Vagina (tissue), 2 donors: ENCODE results near the gene TMEM47. TPM values are rescaled to one million over a fixed set of nuclear protein-coding genes. Genes with fewer than 3 reads are reported as not detected.

Experiments used
- DNase-seq, 2 donors: peaks; one replicate each; pipeline ENCODE4 v3.0.0-alpha.2; 2017; ENCODE audit errors: extremely low spot score in 2 of 2
- H3K27ac ChIP-seq: fragments of 200-600 bp; sonication (generic); one replicate; pipeline ENCODE4 v1.5.1; 2019
- H3K27me3 ChIP-seq: fragments of 200-600 bp; sonication (generic); one replicate; pipeline ENCODE4 v1.5.1; 2019
- H3K36me3 ChIP-seq, 2 donors: fragments of 200-600 bp; sonication (generic); one replicate each; pipeline ENCODE4 v1.5.1; 2017 to 2019
- H3K4me1 ChIP-seq: fragments of 200-600 bp; sonication (generic); one replicate; pipeline ENCODE4 v1.5.1; 2019
- H3K4me3 ChIP-seq, 2 donors: fragments of 200-600 bp; sonication (generic); 1 replicate in 1 of 2; 2 replicates in 1 of 2; pipeline ENCODE4 v1.5.1; 2016 to 2019
- H3K9me3 ChIP-seq: fragments of 200-600 bp; sonication (generic); one replicate; pipeline ENCODE4 v1.5.1; 2019
- CTCF ChIP-seq, 3 experiments: fragments of 450-650 bp in 2 of 3; fragments of 200-600 bp in 1 of 3; sonication (generic) in 1 of 3; IDR thresholded peaks; one replicate each; pipeline ENCODE4 v1.5.1; 2017 to 2019; ENCODE audit warnings: antibody characterized with exemption in 3 of 3, mild to moderate bottlenecking in 2 of 3, moderate library complexity in 2 of 3
- POLR2A ChIP-seq, 2 donors: fragments of 450-650 bp; IDR thresholded peaks; one replicate each; pipeline ENCODE4 v1.6.1; 2017; ENCODE audit warnings: antibody characterized with exemption in 2 of 2, mild to moderate bottlenecking in 2 of 2, moderate library complexity in 2 of 2
- POLR2AphosphoS5 ChIP-seq, 2 donors: sonication (generic); formaldehyde crosslinking; IDR thresholded peaks; one replicate each; pipeline ENCODE4 v1.9.0; 2017; ENCODE audit warnings: antibody characterized with exemption in 2 of 2, mild to moderate bottlenecking in 2 of 2, low read depth in 1 of 2; ENCODE audit not compliant: insufficient read depth in 1 of 2
- intact Hi-C: fragments of 100-400 bp; cut with DNase I; formaldehyde crosslinking; loops from one replicate; pipeline ENCODE4 v1.15.1; 2023
- total RNA-seq: library from RNA; depleted of rRNA; stranded (reverse); fragments of >200 nt; gene quantifications from one replicate; pipeline ENCODE4 v1.2.3, GENCODE V29; 2016

TMEM47 gene
- total RNA-seq, 1 donor from 2014 or later = 44.7 TPM

GRCh38 chrX:34586346-34586911 lies 70.7 kb downstream of the TMEM47 start:
- H3K27ac ChIP-seq = no peak overlapping the region
- DNase-seq = no peak
- no peaks in the 10 kb centered on the region for H3K4me1 ChIP-seq
- intact Hi-C loops = no loop called here
- no peaks in the 10 kb centered on the region for H3K27me3 ChIP-seq
- H3K9me3 ChIP-seq = no peaks in the 10 kb centered on the region
- TF ChIP-seq CTCF (IDR thresholded peaks at IDR 0.05) (no peak), POLR2A (IDR thresholded peaks at IDR 0.05) (no peak), POLR2AphosphoS5 (IDR thresholded peaks at IDR 0.05; ENCODE audit: insufficient read depth in 1 of 2, low read depth in 1 of 2) (no peak)
- no peaks in the 10 kb centered on the region for H3K36me3 ChIP-seq
- no peak overlapping the region for H3K4me3 ChIP-seq

- intact Hi-C loops = no loop called here
- H3K4me1 ChIP-seq = no peaks in the 10 kb centered on the region
Observed at GRCh38 chrX:34585561-34585960, 71.5 kb downstream of the TMEM47 start.

GRCh38 chrX:34584781-34585180 lies 72.3 kb downstream of the TMEM47 start:
- Histone ChIP-seq H3K36me3 (no peaks in the 10 kb centered on the region), H3K27me3 (no peaks in the 10 kb centered on the region), H3K27ac (no peak overlapping the region), H3K9me3 (no peaks in the 10 kb centered on the region), H3K4me1 (no peaks in the 10 kb centered on the region), H3K4me3 (no peak overlapping the region)
- intact Hi-C loops = no loop called here
- no peak for DNase-seq
- TF ChIP-seq POLR2AphosphoS5 (IDR thresholded peaks at IDR 0.05; ENCODE audit: insufficient read depth in 1 of 2, low read depth in 1 of 2) = no peak
- TF ChIP-seq POLR2A (IDR thresholded peaks at IDR 0.05) = no peak
- TF ChIP-seq CTCF (IDR thresholded peaks at IDR 0.05) = no peak

More at GRCh38 chrX:34585561-34585960, 71.5 kb downstream of the TMEM47 start:
- no peak overlapping the region for H3K27ac ChIP-seq
- no peak overlapping the region for H3K4me3 ChIP-seq
- H3K36me3 ChIP-seq = no peaks in the 10 kb centered on the region
- no peak for TF ChIP-seq CTCF (IDR thresholded peaks at IDR 0.05)
- no peak for TF ChIP-seq POLR2A (IDR thresholded peaks at IDR 0.05)
- no peak for TF ChIP-seq POLR2AphosphoS5 (IDR thresholded peaks at IDR 0.05; ENCODE audit: insufficient read depth in 1 of 2, low read depth in 1 of 2)
- DNase-seq = no peak
- H3K27me3 ChIP-seq = no peaks in the 10 kb centered on the region
- H3K9me3 ChIP-seq = no peaks in the 10 kb centered on the region

- no peak overlapping the region for H3K4me3 ChIP-seq
- no peaks in the 10 kb centered on the region for H3K36me3 ChIP-seq
- TF ChIP-seq POLR2AphosphoS5 (IDR thresholded peaks at IDR 0.05; ENCODE audit: insufficient read depth in 1 of 2, low read depth in 1 of 2) (no peak), POLR2A (IDR thresholded peaks at IDR 0.05) (no peak), CTCF (IDR thresholded peaks at IDR 0.05) (no peak)
- H3K9me3 ChIP-seq = no peaks in the 10 kb centered on the region
- no peaks in the 10 kb centered on the region for H3K27me3 ChIP-seq
- no peaks in the 10 kb centered on the region for H3K4me1 ChIP-seq
- intact Hi-C loops = no loop called here
- no peak overlapping the region for H3K27ac ChIP-seq
- no peak for DNase-seq
Observed at GRCh38 chrX:34580069-34580468, 77.0 kb downstream of the TMEM47 start.

- intact Hi-C loops = no loop called here
Observed at GRCh38 chrX:34578237-34578636, 78.8 kb downstream of the TMEM47 start.

More at GRCh38 chrX:34578237-34578636, 78.8 kb downstream of the TMEM47 start:
- no peaks in the 10 kb centered on the region for H3K4me1 ChIP-seq
- DNase-seq = no peak
- TF ChIP-seq POLR2A (IDR thresholded peaks at IDR 0.05) (no peak), CTCF (IDR thresholded peaks at IDR 0.05) (peak in 1 of 3 experiments; percentile 7)
- no peaks in the 10 kb centered on the region for H3K27me3 ChIP-seq
- no peak overlapping the region for H3K4me3 ChIP-seq
- H3K36me3 ChIP-seq = no peaks in the 10 kb centered on the region
- no peak overlapping the region for H3K27ac ChIP-seq
- H3K9me3 ChIP-seq = no peaks in the 10 kb centered on the region
